Measurements from ENCODE around the gene PPP6R2. TPM values are rescaled to one million over a fixed set of nuclear protein-coding genes. Genes with fewer than 3 reads are reported as not detected.

Gene PPP6R2
- total and polyA plus RNA-seq, 9 of the 15 experiments (the other 6 are each of a cell fraction or from before 2014, with no cell fraction given): 0.32 to 39.8 (median 21.4) TPM

DNA sequence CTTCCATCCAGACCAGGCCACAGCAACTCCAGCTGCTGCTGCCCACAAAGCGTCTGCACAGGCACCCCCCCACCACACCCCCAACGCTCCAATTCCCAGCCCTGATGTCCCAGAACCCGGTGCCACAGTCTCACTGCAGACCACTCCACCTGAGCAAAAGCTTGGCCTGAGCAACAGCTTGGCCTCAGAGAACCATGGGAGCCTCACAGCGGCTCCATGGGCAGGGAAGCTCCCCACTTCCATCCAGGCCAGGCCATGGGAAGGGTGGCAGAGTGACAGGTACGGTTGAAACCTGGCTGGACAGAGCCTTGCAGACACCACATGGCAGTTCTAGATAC is 48.8 kb upstream of the PPP6R2 start:
- no peak for TF ChIP-seq BDP1 (IDR thresholded peaks at IDR 0.05; ENCODE audit: insufficient read depth, insufficient read length)
- TF ChIP-seq ZNF274 (IDR thresholded peaks at IDR 0.05; ENCODE audit: borderline replicate concordance, low read depth, low read length): no peak
- no peak for TF ChIP-seq BMI1 (IDR thresholded peaks at IDR 0.05; ENCODE audit: low read length)
- TF ChIP-seq, protein P1, sequence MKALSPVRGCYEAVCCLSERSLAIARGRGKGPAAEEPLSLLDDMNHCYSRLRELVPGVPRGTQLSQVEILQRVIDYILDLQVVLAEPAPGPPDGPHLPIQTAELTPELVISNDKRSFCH (CRISPR knock-in tag; IDR thresholded peaks at IDR 0.05): no peak
- TF ChIP-seq, protein P1 (tag; IDR thresholded peaks at IDR 0.05): no peak
- TF ChIP-seq TCF3 (CRISPR knock-in tag; IDR thresholded peaks at IDR 0.05): no peak
- Histone ChIP-seq H3K9me1 (ENCODE audit: control insufficient read depth, insufficient read depth, low read length) (no peaks in the 10 kb centered on the region), H3K36me3 (ENCODE audit: control insufficient read depth, insufficient read depth, low read length) (peaks cover 10% of the 10 kb centered on the region; the same call in 2 of the 3 replicates), H3K27ac (ENCODE audit: extremely low read depth, low read depth, low read length) (no peak overlapping the region), H3K79me2 (ENCODE audit: control insufficient read depth, insufficient read depth, low read length) (peaks cover 21% of the 10 kb centered on the region; the same call in 2 of the 3 replicates), H3K4me2 (ENCODE audit: insufficient read depth, low read length) (no peak overlapping the region), H3K27me3 (ENCODE audit: control insufficient read depth in 2 of 2, insufficient read depth in 2 of 2, low read length in 2 of 2) (no peaks in the 10 kb centered on the region), H2AFZ (ENCODE audit: low read depth, low read length) (no peak overlapping the region), H4K20me1 (replicated peaks; ENCODE audit: control insufficient read depth, insufficient read depth, low read length) (no peaks in the 10 kb centered on the region), H3K4me3 (no peak overlapping the region), H3K9me3 (replicated peaks; ENCODE audit: control insufficient read depth, insufficient read depth, low read depth, low read length) (no peaks in the 10 kb centered on the region), H3K9ac (ENCODE audit: insufficient read depth in 1 of 2, low read depth in 2 of 2, low read length in 2 of 2) (no peak overlapping the region), H3K4me1 (replicated peaks in 1 of 2; ENCODE audit: control insufficient read depth in 2 of 2, insufficient read depth in 2 of 2, low read length in 2 of 2) (peaks cover 0 to 41% of the 10 kb centered on the region in 2 experiments; a peak in 2 of 5 replicates)
- ATAC-seq (no peak), FAIRE-seq (no peak), DNase-seq (ENCODE audit: extremely low read depth in 1 of 4, low spot score in 3 of 4) (no peak)
- ChIA-PET POLR2A (interaction anchor here (0.7 to 1.8 kb wide), 5 partner anchors 9 to 145 kb away, joined by 3 to 11 read pairs (median 4); no protein-coding TSS in a partner anchor), CTCF (ENCODE audit: low intra/inter-chr PET ratio) (interaction anchor here (0.6 kb wide), 1 partner anchor 49 kb away, joined by 4 read pairs; no protein-coding TSS in a partner anchor)
- WGBS (ENCODE audit: insufficient coverage, low coverage, missing lambda C conversion rate): 0% methylated on average over 1 of the region's 5 CpGs
- no TSS peak for BruUV-seq (replicated peaks)
- in situ Hi-C loops (cut with MboI) (no loop called here), intact Hi-C loops (cut with micrococcal nuclease) (no loop called here)
